ENCODE measurements around the gene PDE3B. TPM values are rescaled to one million over a fixed set of nuclear protein-coding genes. Genes with fewer than 3 reads are reported as not detected.
"Not testable (repeated sequence)": the region's sequence is repeated elsewhere in the genome, so short reads cannot be mapped to it uniquely, and the experiment has no call there.

Gene PDE3B
- total RNA-seq, 6 experiments from 2014 or later = 14.9 to 47.1 (median 28.8) TPM

DNA sequence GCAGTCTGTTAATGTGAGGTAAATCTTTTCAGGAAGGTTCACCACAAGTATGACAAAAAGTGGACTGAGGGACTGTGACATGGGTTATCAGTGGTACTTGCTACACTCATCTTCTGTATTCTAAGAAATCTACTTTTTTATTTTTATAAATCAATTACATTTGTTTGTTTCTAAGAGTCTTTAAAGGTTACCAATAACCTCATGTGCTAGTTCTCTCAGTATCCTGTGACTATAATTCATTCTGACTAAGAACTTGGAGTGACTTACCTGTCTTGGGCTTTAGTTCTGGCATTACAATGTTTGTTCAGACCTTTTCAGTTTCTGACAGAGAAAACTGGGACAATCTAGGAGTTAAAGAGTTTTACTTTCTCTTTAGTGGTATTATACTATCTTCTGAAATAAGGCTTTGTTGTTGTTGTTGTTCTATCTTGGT, 108.4 kb downstream of the PDE3B start:
- Histone ChIP-seq H3K27me3 (no peaks in the 10 kb centered on the region), H3K27ac (no peak overlapping the region), H3K4me3 (no peak overlapping the region), H3K4me1 (peaks cover 0 to 8% (median 3%) of the 10 kb centered on the region in 4 donors), H3K9me3 (no peaks in the 10 kb centered on the region), H3K36me3 (no peaks in the 10 kb centered on the region)
- DNase-seq = no peak
- peak in 3 of 4 donors; percentile 9 to 68 (median 40) for ATAC-seq
- intact Hi-C loops (cut with DNase I) = no loop called here
- TF ChIP-seq, protein P1, sequence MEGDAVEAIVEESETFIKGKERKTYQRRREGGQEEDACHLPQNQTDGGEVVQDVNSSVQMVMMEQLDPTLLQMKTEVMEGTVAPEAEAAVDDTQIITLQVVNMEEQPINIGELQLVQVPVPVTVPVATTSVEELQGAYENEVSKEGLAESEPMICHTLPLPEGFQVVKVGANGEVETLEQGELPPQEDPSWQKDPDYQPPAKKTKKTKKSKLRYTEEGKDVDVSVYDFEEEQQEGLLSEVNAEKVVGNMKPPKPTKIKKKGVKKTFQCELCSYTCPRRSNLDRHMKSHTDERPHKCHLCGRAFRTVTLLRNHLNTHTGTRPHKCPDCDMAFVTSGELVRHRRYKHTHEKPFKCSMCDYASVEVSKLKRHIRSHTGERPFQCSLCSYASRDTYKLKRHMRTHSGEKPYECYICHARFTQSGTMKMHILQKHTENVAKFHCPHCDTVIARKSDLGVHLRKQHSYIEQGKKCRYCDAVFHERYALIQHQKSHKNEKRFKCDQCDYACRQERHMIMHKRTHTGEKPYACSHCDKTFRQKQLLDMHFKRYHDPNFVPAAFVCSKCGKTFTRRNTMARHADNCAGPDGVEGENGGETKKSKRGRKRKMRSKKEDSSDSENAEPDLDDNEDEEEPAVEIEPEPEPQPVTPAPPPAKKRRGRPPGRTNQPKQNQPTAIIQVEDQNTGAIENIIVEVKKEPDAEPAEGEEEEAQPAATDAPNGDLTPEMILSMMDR (IDR thresholded peaks at IDR 0.05) = no peak
- TF ChIP-seq POLR2A (IDR thresholded peaks at IDR 0.05) = no peak

DNA sequence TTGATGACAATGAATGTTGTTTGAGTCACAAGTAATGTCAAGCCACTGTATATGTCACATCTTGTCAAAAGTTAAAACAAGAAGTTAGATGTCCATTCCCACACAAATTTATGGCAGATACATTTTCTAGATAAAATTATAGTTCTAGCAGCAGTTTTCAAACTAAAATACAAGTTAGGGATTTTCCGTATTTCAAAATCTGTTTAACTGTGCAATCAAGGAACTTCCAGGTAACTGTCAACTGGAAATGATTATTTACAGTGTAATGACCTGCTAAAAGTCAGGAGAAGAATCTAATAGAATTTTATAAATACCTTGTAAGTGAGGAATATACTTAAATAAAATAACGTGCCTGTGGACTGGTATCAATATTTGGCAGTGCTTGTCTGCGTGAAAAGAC, 111.5 kb downstream of the PDE3B start:
- H3K4me3 ChIP-seq = no peak overlapping the region
- ATAC-seq (peak in 1 of 4 donors; percentile 60), DNase-seq (no peak)
- no peaks in the 10 kb centered on the region for H3K9me3 ChIP-seq
- no peaks in the 10 kb centered on the region for H3K36me3 ChIP-seq
- WGBS (ENCODE audit: insufficient coverage, low coverage, low lambda C conversion rate, missing lambda C conversion rate) = 69% methylated on average over 3 of the region's 3 CpGs
- no peak for TF ChIP-seq POLR2A (IDR thresholded peaks at IDR 0.05)
- TF ChIP-seq, protein P1 (IDR thresholded peaks at IDR 0.05) = no peak
- no peaks in the 10 kb centered on the region for H3K27me3 ChIP-seq
- intact Hi-C loops (cut with DNase I) = no loop called here
- H3K27ac ChIP-seq = no peak overlapping the region
- H3K4me1 ChIP-seq = peaks cover 0 to 8% (median 3%) of the 10 kb centered on the region in 4 donors

DNA sequence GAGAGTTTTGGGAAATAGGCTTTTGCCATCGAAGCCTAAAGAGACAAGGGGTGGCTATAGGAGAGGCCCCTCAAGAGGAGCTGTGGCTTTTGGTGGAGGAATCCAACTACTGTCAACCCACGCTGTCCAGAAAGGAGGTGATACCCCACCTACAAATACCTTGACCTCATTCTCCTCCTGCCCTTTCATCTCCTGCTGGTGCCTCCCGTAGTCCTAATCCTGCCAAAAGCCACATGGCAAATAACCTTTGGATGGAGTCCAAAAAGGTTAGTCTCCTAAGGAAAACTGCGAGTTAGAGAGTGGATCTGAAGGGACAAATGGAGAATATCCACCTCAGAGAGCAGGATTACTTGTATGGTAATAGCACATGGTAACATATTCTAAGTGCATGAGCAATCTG, 112.7 kb downstream of the PDE3B start:
- intact Hi-C loops (cut with DNase I) = no loop called here
- Histone ChIP-seq H3K9me3 (no peaks in the 10 kb centered on the region), H3K27me3 (no peaks in the 10 kb centered on the region), H3K27ac (no peak overlapping the region), H3K36me3 (no peaks in the 10 kb centered on the region), H3K4me3 (no peak overlapping the region), H3K4me1 (peaks cover 0 to 8% (median 3%) of the 10 kb centered on the region in 4 donors)
- ATAC-seq (peak in 2 of 4 donors; percentile 51), DNase-seq (no peak)
- 56% methylated on average over 4 of the region's 4 CpGs for WGBS (ENCODE audit: insufficient coverage, low coverage, low lambda C conversion rate, missing lambda C conversion rate)
- TF ChIP-seq, protein P1 (IDR thresholded peaks at IDR 0.05) = no peak
- TF ChIP-seq POLR2A (IDR thresholded peaks at IDR 0.05) = no peak

DNA sequence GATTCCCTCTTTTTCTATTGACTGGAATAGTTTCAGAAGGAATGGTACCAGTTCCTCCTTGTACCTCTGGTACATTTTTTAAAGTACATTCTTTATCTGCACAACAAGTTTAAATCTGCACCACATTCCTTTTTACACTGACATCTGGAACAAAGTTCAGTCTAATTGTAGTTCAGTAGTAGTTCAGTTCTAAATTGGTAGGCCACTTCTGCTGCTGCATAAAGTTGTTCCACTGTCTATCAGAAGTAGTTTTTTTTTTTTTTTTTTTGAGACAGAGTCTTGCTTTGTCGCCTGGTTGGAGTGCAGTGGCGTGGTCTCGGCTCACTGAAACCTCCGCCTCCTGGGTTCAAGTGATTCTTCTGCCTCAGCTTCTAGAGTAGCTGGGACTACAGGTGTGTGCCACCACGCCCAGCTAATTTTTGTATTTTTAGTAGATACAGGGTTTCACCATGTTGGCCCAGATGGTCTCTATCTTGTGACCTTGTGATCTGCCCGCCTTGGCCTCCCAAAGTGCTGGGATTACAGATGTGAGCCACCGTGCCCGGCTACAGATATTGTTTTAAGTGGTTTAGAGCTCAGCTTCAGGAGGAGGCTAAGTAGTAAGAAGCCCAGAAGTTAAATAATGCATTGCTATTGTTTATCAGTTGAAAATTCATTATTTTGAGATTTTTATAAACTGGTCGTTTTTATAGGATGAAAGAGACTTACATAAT, 115.9 kb downstream of the PDE3B start:
- H3K27ac ChIP-seq; H3K27me3 ChIP-seq; H3K4me3 ChIP-seq; H3K36me3 ChIP-seq; H3K4me1 ChIP-seq; intact Hi-C loops (cut with DNase I); H3K9me3 ChIP-seq; DNase-seq: not testable (repeated sequence)
- peak in 1 of 4 donors; percentile 28 for ATAC-seq
- 95% methylated on average over 9 of the region's 9 CpGs for WGBS (ENCODE audit: insufficient coverage, low coverage, low lambda C conversion rate, missing lambda C conversion rate)

DNA sequence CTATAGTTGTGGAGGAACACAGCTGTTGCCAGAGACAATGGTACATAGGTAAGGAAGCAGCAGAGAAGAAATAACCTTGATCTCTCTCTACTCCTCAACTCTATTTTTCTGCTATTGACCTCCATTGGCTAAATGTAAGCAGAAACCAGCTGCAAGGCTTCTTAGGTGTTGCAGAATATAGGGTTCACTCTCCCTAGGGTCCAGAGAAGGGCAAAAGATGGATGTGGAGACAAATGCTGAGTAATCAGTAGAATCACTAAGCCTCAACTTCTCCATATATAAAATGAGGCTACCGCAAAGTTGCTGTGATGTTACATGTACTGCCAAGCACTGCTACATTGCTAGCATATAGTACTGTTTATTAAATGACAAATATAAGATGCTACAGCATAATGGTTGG, 120.6 kb downstream of the PDE3B start:
- H3K27ac ChIP-seq = no peak overlapping the region
- intact Hi-C loops (cut with DNase I) = no loop called here
- no peak for ATAC-seq
- H3K9me3 ChIP-seq = no peaks in the 10 kb centered on the region
- 100% methylated on average over 1 of the region's 1 CpG for WGBS (ENCODE audit: insufficient coverage, low coverage, low lambda C conversion rate, missing lambda C conversion rate)
- TF ChIP-seq, protein P1 (IDR thresholded peaks at IDR 0.05) = no peak
- TF ChIP-seq POLR2A (IDR thresholded peaks at IDR 0.05) = no peak
- H3K36me3 ChIP-seq = no peaks in the 10 kb centered on the region
- H3K27me3 ChIP-seq = no peaks in the 10 kb centered on the region
- no peak for DNase-seq
- no peaks in the 10 kb centered on the region for H3K4me1 ChIP-seq
- no peak overlapping the region for H3K4me3 ChIP-seq
